Measurements from ENCODE around the gene EHD2. TPM values are rescaled to one million over a fixed set of nuclear protein-coding genes. Genes with fewer than 3 reads are reported as not detected.
A peak's percentile ranks its signal among the peaks of the same experiment; 100 is the strongest.

Gene EHD2
- polyA plus RNA-seq, 1 donor (not counting 4 experiments of a cell fraction or from before 2014, with no cell fraction given): 23.7 TPM

DNA sequence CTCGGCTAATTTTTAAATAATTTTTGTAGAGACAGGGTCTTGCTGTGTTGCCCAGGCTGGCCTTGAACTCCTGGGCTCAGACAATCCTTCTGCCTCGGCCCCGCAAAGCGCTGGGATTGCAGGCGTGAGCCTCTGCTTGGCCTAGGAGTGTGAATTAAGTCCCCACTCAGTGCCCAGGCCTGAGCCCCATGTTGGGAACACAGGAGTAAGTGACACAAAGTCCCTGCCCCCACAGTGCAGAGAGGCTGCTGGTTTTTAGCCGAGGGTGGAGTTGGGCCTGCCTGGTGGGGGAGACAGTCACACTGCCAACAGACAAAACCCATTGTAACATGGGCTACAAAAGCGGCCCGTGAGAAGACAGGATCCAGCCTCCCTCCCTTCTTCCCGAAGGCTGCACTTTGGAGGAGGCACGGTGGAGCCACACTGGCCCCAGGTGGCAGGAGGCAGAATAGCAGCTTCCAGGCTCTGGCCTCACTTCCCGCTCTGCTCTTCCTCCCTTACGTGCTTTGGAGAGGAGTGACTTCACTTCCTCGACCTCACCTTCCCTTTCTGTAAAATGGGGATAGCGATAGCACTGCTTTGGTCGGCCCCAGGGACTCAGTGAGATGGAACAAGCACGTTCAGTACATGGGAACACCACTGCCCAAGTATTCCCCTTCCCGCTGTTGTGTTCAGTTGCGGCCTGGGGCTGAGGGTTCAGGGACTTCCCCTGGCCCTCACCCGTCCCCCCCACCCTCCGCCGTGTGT is 15.2 kb upstream of the EHD2 start:
- Histone ChIP-seq H3K4me1 (ENCODE audit: control insufficient read depth, extremely low read depth, insufficient read depth, low read length) (peaks cover 2% of the 10 kb centered on the region), H3K27me3 (ENCODE audit: control insufficient read depth, extremely low read depth, insufficient read depth, low read length) (no peaks in the 10 kb centered on the region), H3K4me2 (ENCODE audit: control insufficient read depth, extremely low read depth, insufficient read depth, low read depth, low read length) (no peak overlapping the region), H3K9me3 (ENCODE audit: control insufficient read depth, low read depth, low read length) (no peaks in the 10 kb centered on the region), H3K4me3 (ENCODE audit: control insufficient read depth in 2 of 3, extremely low read depth in 1 of 3, insufficient read depth in 2 of 3, low read depth in 1 of 3, low read length in 3 of 3) (no peak overlapping the region), H3K27ac (ENCODE audit: control insufficient read depth, insufficient read depth, low read length) (no peak overlapping the region), H2AFZ (ENCODE audit: control insufficient read depth, low read length) (no peak overlapping the region), H3K36me3 (ENCODE audit: control insufficient read depth in 2 of 2, extremely low read depth in 1 of 2, insufficient read depth in 2 of 2, low read length in 2 of 2) (peaks cover 12 to 18% of the 10 kb centered on the region in 2 experiments), H4K20me1 (ENCODE audit: control insufficient read depth, extremely low read depth, insufficient read depth, low read length) (no peaks in the 10 kb centered on the region), H3K9ac (ENCODE audit: control insufficient read depth, extremely low read depth, insufficient read depth, low read length) (no peak overlapping the region), H3K9me1 (ENCODE audit: control insufficient read depth, extremely low read depth, insufficient read depth, low read length) (no peaks in the 10 kb centered on the region), H3K79me2 (ENCODE audit: control insufficient read depth, insufficient read depth, low read length) (no peaks in the 10 kb centered on the region)
- no peak for DNase-seq (ENCODE audit: low read depth, low spot score)
- dilution Hi-C loops (cut with MboI; ENCODE audit: extremely low pct_ligation_motif_present, low sequenced_read_pairs): no loop called here
- peak; percentile 86 for FAIRE-seq
- TF ChIP-seq CTCF (optimal IDR thresholded peaks at IDR 0.05 in 1 of 3, IDR thresholded peaks at IDR 0.05 in 1 of 3, conservative IDR thresholded peaks at IDR 0.05 in 1 of 3; ENCODE audit: extremely low read depth in 1 of 3, insufficient read depth in 2 of 3, low read length in 3 of 3): peak; percentile 99 to 100 (median 99)
- TF ChIP-seq EZH2 (IDR thresholded peaks at IDR 0.05; ENCODE audit: low read length): no peak

DNA sequence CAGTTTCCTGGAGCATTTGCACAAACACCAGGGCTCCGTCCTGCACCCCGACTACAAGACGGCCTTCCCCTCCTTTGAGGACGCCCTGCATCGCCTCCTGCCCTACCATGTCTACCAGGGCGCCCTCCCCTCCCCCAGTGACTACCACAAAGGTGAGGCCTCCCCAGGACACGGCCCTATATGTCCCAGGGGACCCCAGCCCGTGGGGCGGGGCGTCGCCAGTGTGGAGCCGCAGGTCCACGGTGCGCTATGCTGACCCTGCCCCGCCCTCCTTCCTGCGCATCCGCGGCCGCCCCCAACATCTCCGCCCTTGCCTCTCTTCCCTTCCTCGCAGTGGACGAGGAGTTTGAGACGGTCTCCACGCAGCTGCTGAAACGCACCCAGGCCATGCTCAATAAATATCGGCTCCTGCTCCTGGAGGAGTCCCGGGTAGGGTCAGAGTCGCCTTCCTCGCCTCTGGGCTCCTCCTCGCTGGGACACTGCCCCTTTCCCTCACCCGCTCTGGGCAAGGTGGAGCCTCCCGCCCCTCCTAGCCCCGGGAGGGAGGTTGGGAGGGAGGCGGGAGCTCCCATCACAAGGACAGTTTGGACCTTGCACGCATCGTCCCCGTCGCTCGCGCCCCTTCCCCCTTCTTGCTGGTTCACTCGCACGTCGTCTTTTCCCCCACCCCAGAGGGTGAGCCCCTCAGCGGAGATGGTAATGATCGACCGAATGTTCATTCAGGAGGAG is 14.4 kb upstream of the EHD2 start:
- Histone ChIP-seq H3K4me1 (ENCODE audit: control insufficient read depth, extremely low read depth, insufficient read depth, low read length) (peaks cover 2% of the 10 kb centered on the region), H3K9me1 (ENCODE audit: control insufficient read depth, extremely low read depth, insufficient read depth, low read length) (no peaks in the 10 kb centered on the region), H4K20me1 (ENCODE audit: control insufficient read depth, extremely low read depth, insufficient read depth, low read length) (no peaks in the 10 kb centered on the region), H3K9me3 (ENCODE audit: control insufficient read depth, low read depth, low read length) (no peaks in the 10 kb centered on the region), H3K27me3 (ENCODE audit: control insufficient read depth, extremely low read depth, insufficient read depth, low read length) (no peaks in the 10 kb centered on the region), H2AFZ (ENCODE audit: control insufficient read depth, low read length) (no peak overlapping the region), H3K4me3 (ENCODE audit: control insufficient read depth in 2 of 3, extremely low read depth in 1 of 3, insufficient read depth in 2 of 3, low read depth in 1 of 3, low read length in 3 of 3) (no peak overlapping the region), H3K36me3 (ENCODE audit: control insufficient read depth in 2 of 2, extremely low read depth in 1 of 2, insufficient read depth in 2 of 2, low read length in 2 of 2) (peaks cover 16 to 18% of the 10 kb centered on the region in 2 experiments), H3K27ac (ENCODE audit: control insufficient read depth, insufficient read depth, low read length) (no peak overlapping the region), H3K9ac (ENCODE audit: control insufficient read depth, extremely low read depth, insufficient read depth, low read length) (no peak overlapping the region), H3K79me2 (ENCODE audit: control insufficient read depth, insufficient read depth, low read length) (no peaks in the 10 kb centered on the region), H3K4me2 (ENCODE audit: control insufficient read depth, extremely low read depth, insufficient read depth, low read depth, low read length) (no peak overlapping the region)
- dilution Hi-C loops (cut with MboI; ENCODE audit: extremely low pct_ligation_motif_present, low sequenced_read_pairs): no loop called here
- no peak for FAIRE-seq
- TF ChIP-seq EZH2 (IDR thresholded peaks at IDR 0.05; ENCODE audit: low read length): no peak
- no peak for TF ChIP-seq CTCF (optimal IDR thresholded peaks at IDR 0.05 in 1 of 3, IDR thresholded peaks at IDR 0.05 in 1 of 3, conservative IDR thresholded peaks at IDR 0.05 in 1 of 3; ENCODE audit: extremely low read depth in 1 of 3, insufficient read depth in 2 of 3, low read length in 3 of 3)
- DNase-seq (ENCODE audit: low read depth, low spot score): no peak
